Astrocyte (in vitro differentiated cells and primary cell): ENCODE data around the gene GPRASP2.

Source experiments
- EZH2 ChIP-seq: IDR thresholded peaks from 2 replicates; pipeline ENCODE4 v1.6.1; 2012; ENCODE audit warnings: mild to moderate bottlenecking, low read length, inconsistent platforms; ENCODE audit not compliant: insufficient read depth
- TF ChIP-seq, protein P1 (sequence below): IDR thresholded peaks from 2 replicates; pipeline ENCODE4 v1.5.1; 2011; ENCODE audit warnings: low read depth, mild to moderate bottlenecking, inconsistent platforms, low read length, moderate library complexity; ENCODE audit not compliant: insufficient read depth

- TF ChIP-seq, protein P1, sequence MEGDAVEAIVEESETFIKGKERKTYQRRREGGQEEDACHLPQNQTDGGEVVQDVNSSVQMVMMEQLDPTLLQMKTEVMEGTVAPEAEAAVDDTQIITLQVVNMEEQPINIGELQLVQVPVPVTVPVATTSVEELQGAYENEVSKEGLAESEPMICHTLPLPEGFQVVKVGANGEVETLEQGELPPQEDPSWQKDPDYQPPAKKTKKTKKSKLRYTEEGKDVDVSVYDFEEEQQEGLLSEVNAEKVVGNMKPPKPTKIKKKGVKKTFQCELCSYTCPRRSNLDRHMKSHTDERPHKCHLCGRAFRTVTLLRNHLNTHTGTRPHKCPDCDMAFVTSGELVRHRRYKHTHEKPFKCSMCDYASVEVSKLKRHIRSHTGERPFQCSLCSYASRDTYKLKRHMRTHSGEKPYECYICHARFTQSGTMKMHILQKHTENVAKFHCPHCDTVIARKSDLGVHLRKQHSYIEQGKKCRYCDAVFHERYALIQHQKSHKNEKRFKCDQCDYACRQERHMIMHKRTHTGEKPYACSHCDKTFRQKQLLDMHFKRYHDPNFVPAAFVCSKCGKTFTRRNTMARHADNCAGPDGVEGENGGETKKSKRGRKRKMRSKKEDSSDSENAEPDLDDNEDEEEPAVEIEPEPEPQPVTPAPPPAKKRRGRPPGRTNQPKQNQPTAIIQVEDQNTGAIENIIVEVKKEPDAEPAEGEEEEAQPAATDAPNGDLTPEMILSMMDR = no peak
- no peak for TF ChIP-seq EZH2
Measured at GRCh38 chrX:102697494-102697893, 14.8 kb upstream of the GPRASP2 start.
